HCT116 (cell line): ENCODE data around the gene PARP9. TPM values are rescaled to one million over a fixed set of nuclear protein-coding genes. Genes with fewer than 3 reads are reported as not detected.

Experiments
- ATAC-seq: fragments of 200-7000 bp; cut with Tn5 transposase; 2 replicates; pipeline ENCODE4 v1.9.1; 2020; ENCODE audit warnings: mild to moderate bottlenecking, moderate library complexity
- BruUV-seq: library from RNA; stranded (reverse); fragments of 400-500 nt; replicated peaks from 2 replicates; lab custom pipeline; 2021; lab: Mats Ljungman, UMichigan
- CTCF ChIA-PET: fragments of 300-600 bp; sonication (Branson Sonifier 250); formaldehyde crosslinking; loops from one replicate; lab custom pipeline; 2021; ENCODE audit warnings: antibody characterized with exemption; lab: Charles Lee
- POLR2A ChIA-PET: fragments of 300-600, 350-600 bp; sonication (Branson Sonifier 250); formaldehyde crosslinking; loops from one replicate; lab custom pipeline; 2021; ENCODE audit warnings: antibody characterized with exemption; lab: Charles Lee
- RAD21 ChIA-PET, 2 experiments: fragments of 300-600 bp; sonication (Branson Sonifier 250); formaldehyde crosslinking; loops; one replicate each; lab custom pipeline; 2023; ENCODE audit warnings: low total read pairs in 2 of 2; ENCODE audit not compliant: uncharacterized antibody in 2 of 2, unreplicated experiment in 2 of 2, low non-redundant PET in 1 of 2; lab: Charles Lee
- DNase-seq: peaks from one replicate; pipeline ENCODE4 v3.0.0-alpha.2; 2010; ENCODE audit warnings: low read depth, low spot score
- H2AFZ ChIP-seq: fragments of 200-600 bp; shearing (Covaris generic), sonication (generic); 2 replicates; pipeline ENCODE4 v1.6.1; 2017; ENCODE audit warnings: low read depth, mixed run types, mixed read lengths, antibody characterized with exemption, low read length; ENCODE audit not compliant: poor library complexity, severe bottlenecking
- H3K27ac ChIP-seq: 2 replicates; pipeline ENCODE4 v1.5.1; 2012; ENCODE audit warnings: low read depth, low read length
- H3K27me3 ChIP-seq: fragments of 200-600 bp; sonication (generic); 2 replicates; pipeline ENCODE4 v1.6.1; 2016; ENCODE audit warnings: mixed run types, low read length, mixed read lengths; ENCODE audit not compliant: insufficient read depth
- H3K36me3 ChIP-seq, 2 experiments: fragments of 200-500 bp in 1 of 2; fragments of 200-600 bp in 1 of 2; sonication (Bioruptor generic) in 1 of 2; sonication (generic) in 1 of 2; 2 replicates each; pipeline versions ENCODE4 v1.5.1 to v1.6.1; 2014 to 2016; ENCODE audit warnings: low read length in 2 of 2, inconsistent platforms in 1 of 2, mixed read lengths in 1 of 2, mixed run types in 1 of 2; ENCODE audit not compliant: insufficient read depth in 2 of 2, control insufficient read depth in 1 of 2
- H3K4me1 ChIP-seq, 2 experiments: fragments of 200-600 bp in 1 of 2; sonication (generic) in 1 of 2; 2 replicates each; pipeline versions ENCODE4 v1.5.1 to v1.6.1; 2012 to 2017; ENCODE audit warnings: low read length in 2 of 2, inconsistent platforms in 1 of 2, mild to moderate bottlenecking in 1 of 2, mixed read lengths in 1 of 2, mixed run types in 1 of 2, moderate library complexity in 1 of 2; ENCODE audit not compliant: insufficient read depth in 2 of 2, control insufficient read depth in 1 of 2
- H3K4me2 ChIP-seq: fragments of 200-600 bp; sonication (generic); 2 replicates; pipeline ENCODE4 v1.6.1; 2017; ENCODE audit warnings: mixed run types, low read length, mixed read lengths
- H3K4me3 ChIP-seq, 2 experiments: fragments of 200-600 bp in 1 of 2; sonication (generic) in 1 of 2; replicated peaks in 1 of 2; 2 replicates each; pipeline ENCODE4 v1.5.1; 2011 to 2016; ENCODE audit warnings: low read length in 2 of 2, control low read depth in 1 of 2, low read depth in 1 of 2, mild to moderate bottlenecking in 1 of 2, mixed read lengths in 1 of 2, mixed run types in 1 of 2
- H3K79me2 ChIP-seq: fragments of 200-600 bp; sonication (generic); 2 replicates; pipeline ENCODE4 v1.6.1; 2017; ENCODE audit warnings: mild to moderate bottlenecking, mixed run types, low read length, moderate library complexity, mixed read lengths; ENCODE audit not compliant: insufficient read depth
- H3K9ac ChIP-seq: fragments of 200-600 bp; sonication (generic); 2 replicates; pipeline ENCODE4 v1.6.1; 2016; ENCODE audit warnings: low read length, mixed read lengths
- H3K9me2 ChIP-seq: fragments of 200-600 bp; sonication (generic), shearing (Covaris generic); 2 replicates; pipeline ENCODE4 v1.6.1; 2017; ENCODE audit warnings: mixed run types, mild to moderate bottlenecking, moderate library complexity; ENCODE audit not compliant: insufficient read depth
- H3K9me3 ChIP-seq, 2 experiments: fragments of 200-500 bp in 1 of 2; fragments of 200-600 bp in 1 of 2; sonication (Bioruptor generic) in 1 of 2; sonication (generic) in 1 of 2; 2 replicates each; pipeline ENCODE4 v1.6.1; 2014 to 2017; ENCODE audit warnings: low read length in 2 of 2, mixed read lengths in 2 of 2, inconsistent platforms in 1 of 2, low read depth in 1 of 2, mild to moderate bottlenecking in 1 of 2, mixed run types in 1 of 2, moderate library complexity in 1 of 2; ENCODE audit not compliant: control insufficient read depth in 1 of 2, insufficient read depth in 1 of 2
- H4K20me1 ChIP-seq: fragments of 200-600 bp; sonication (generic), shearing (Covaris generic); 2 replicates; pipeline ENCODE4 v1.6.1; 2017; ENCODE audit warnings: mixed run types, mild to moderate bottlenecking, moderate library complexity; ENCODE audit not compliant: insufficient read depth
- ATF3 ChIP-seq: IDR thresholded peaks from 2 replicates; pipeline ENCODE4 v1.6.1; 2012
- CBX3 ChIP-seq: IDR thresholded peaks from 2 replicates; pipeline ENCODE4 v1.6.1; 2012; ENCODE audit warnings: low read depth
- ELF1 ChIP-seq: IDR thresholded peaks from 2 replicates; pipeline ENCODE4 v1.6.1; 2012; ENCODE audit warnings: low read depth, borderline replicate concordance
- EZH2phosphoT487 ChIP-seq: fragments of 200-600 bp; IDR thresholded peaks from 2 replicates; pipeline ENCODE4 v1.6.1; 2018; ENCODE audit warnings: antibody characterized with exemption, borderline replicate concordance
- JUND ChIP-seq: IDR thresholded peaks from 2 replicates; pipeline ENCODE4 v1.6.1; 2012
- MAX ChIP-seq: IDR thresholded peaks from 2 replicates; pipeline ENCODE4 v1.6.1; 2012
- POLR2AphosphoS5 ChIP-seq: IDR thresholded peaks from 2 replicates; pipeline ENCODE4 v1.6.1; 2011; ENCODE audit warnings: mild to moderate bottlenecking, low read depth, low read length, moderate library complexity
- SIN3A ChIP-seq: IDR thresholded peaks from 2 replicates; pipeline ENCODE4 v1.6.1; 2012; ENCODE audit warnings: low read depth
- SP1 ChIP-seq: IDR thresholded peaks from 2 replicates; pipeline ENCODE4 v1.6.1; 2012; ENCODE audit warnings: low read depth
- TCF7L2 ChIP-seq: IDR thresholded peaks from 2 replicates; pipeline ENCODE4 v1.7.0; 2011; ENCODE audit warnings: borderline replicate concordance, inconsistent platforms; ENCODE audit not compliant: insufficient read depth, insufficient read length; ENCODE audit errors: extremely low read depth
- ZNF274 ChIP-seq: fragments of 200-500 bp; sonication (Bioruptor generic); IDR thresholded peaks from 2 replicates; pipeline ENCODE4 v1.6.1; 2014; ENCODE audit warnings: mild to moderate bottlenecking, low read depth, low read length, inconsistent platforms
- intact Hi-C: fragments of 100-400 bp; cut with micrococcal nuclease; formaldehyde crosslinking; loops from 2 replicates; pipeline ENCODE4 v1.10.0; 2022
- total RNA-seq: library from RNA; stranded (reverse); gene quantifications from one replicate; pipeline ENCODE4 v1.2.1, GENCODE V29; 2021; ENCODE audit not compliant: unreplicated experiment
- TF ChIP-seq, protein P1 (sequence below): IDR thresholded peaks from 2 replicates; pipeline ENCODE4 v1.6.1; 2011; ENCODE audit warnings: mild to moderate bottlenecking, low read length, moderate library complexity; ENCODE audit not compliant: insufficient replicate concordance; ENCODE audit errors: extremely low read depth

PARP9 gene
- total RNA-seq, 1 experiment from 2014 or later = 9.5 TPM

GRCh38 chr3:122508135-122508914, 55.8 kb downstream of the PARP9 start:
- Histone ChIP-seq H3K4me1 (peaks cover 2 to 7% of the 10 kb centered on the region in 2 experiments; a peak in 3 of 4 replicates), H3K27ac (no peak overlapping the region), H3K9ac (no peak overlapping the region), H3K4me3 (no peak overlapping the region), H3K9me3 (no peaks in the 10 kb centered on the region), H2AFZ (no peak overlapping the region), H3K9me2 (no peaks in the 10 kb centered on the region), H3K36me3 (no peaks in the 10 kb centered on the region), H3K27me3 (no peaks in the 10 kb centered on the region), H3K79me2 (peaks cover 100% of the 10 kb centered on the region), H4K20me1 (peaks cover 48% of the 10 kb centered on the region; the same call in 1 of the 2 replicates), H3K4me2 (no peak overlapping the region)
- no peak for DNase-seq
- ChIA-PET RAD21 (no interaction called here), CTCF (no interaction called here), POLR2A (no interaction called here)
- intact Hi-C loops = no loop called here
- no peak for ATAC-seq
- no peak for TF ChIP-seq SP1
- TF ChIP-seq MAX = no peak
- no TSS peak for BruUV-seq

- peaks cover 100% of the 10 kb centered on the region for H3K79me2 ChIP-seq
- no TSS peak for BruUV-seq
- peaks cover 31% of the 10 kb centered on the region; the same call in 1 of the 2 replicates for H4K20me1 ChIP-seq
- H3K9me2 ChIP-seq = no peaks in the 10 kb centered on the region
- ChIA-PET CTCF (no interaction called here), POLR2A (no interaction called here), RAD21 (no interaction called here)
- H3K4me3 ChIP-seq = no peak overlapping the region
- intact Hi-C loops = no loop called here
- no peak overlapping the region for H3K4me2 ChIP-seq
- no peaks in the 10 kb centered on the region for H3K36me3 ChIP-seq
- no peaks in the 10 kb centered on the region for H3K27me3 ChIP-seq
- no peak overlapping the region for H2AFZ ChIP-seq
- TF ChIP-seq JUND = no peak
- TF ChIP-seq ZNF274 = no peak
- TF ChIP-seq, protein P1, sequence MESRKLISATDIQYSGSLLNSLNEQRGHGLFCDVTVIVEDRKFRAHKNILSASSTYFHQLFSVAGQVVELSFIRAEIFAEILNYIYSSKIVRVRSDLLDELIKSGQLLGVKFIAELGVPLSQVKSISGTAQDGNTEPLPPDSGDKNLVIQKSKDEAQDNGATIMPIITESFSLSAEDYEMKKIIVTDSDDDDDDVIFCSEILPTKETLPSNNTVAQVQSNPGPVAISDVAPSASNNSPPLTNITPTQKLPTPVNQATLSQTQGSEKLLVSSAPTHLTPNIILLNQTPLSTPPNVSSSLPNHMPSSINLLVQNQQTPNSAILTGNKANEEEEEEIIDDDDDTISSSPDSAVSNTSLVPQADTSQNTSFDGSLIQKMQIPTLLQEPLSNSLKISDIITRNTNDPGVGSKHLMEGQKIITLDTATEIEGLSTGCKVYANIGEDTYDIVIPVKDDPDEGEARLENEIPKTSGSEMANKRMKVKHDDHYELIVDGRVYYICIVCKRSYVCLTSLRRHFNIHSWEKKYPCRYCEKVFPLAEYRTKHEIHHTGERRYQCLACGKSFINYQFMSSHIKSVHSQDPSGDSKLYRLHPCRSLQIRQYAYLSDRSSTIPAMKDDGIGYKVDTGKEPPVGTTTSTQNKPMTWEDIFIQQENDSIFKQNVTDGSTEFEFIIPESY = no peak
- no peak for TF ChIP-seq TCF7L2
- TF ChIP-seq POLR2AphosphoS5 = no peak
- TF ChIP-seq ATF3 = no peak
- no peak for TF ChIP-seq SIN3A
- TF ChIP-seq ELF1 = no peak
- TF ChIP-seq EZH2phosphoT487 = no peak
- TF ChIP-seq CBX3 = no peak
- no peak for TF ChIP-seq MAX
- H3K27ac ChIP-seq = no peak overlapping the region
- H3K4me1 ChIP-seq = peaks cover 0 to 3% of the 10 kb centered on the region in 2 experiments; a peak in 1 of 4 replicates
- no peak overlapping the region for H3K9ac ChIP-seq
- no peaks in the 10 kb centered on the region for H3K9me3 ChIP-seq
- ATAC-seq (no peak), DNase-seq (no peak)
Observed at GRCh38 chr3:122506450-122506849, 57.6 kb downstream of the PARP9 start.
